ENCODE results near the gene HECTD4. TPM values are rescaled to one million over a fixed set of nuclear protein-coding genes. Genes with fewer than 3 reads are reported as not detected.

HECTD4 gene
- total RNA-seq, 1 experiment from 2014 or later, result 65.7 TPM

- no peak overlapping the region for H3K27ac Mint-ChIP-seq (ENCODE audit: unreplicated experiment)
- H3K4me3 Mint-ChIP-seq (ENCODE audit: low read depth, unreplicated experiment), result no peak overlapping the region
- H3K4me1 Mint-ChIP-seq (ENCODE audit: low read depth, unreplicated experiment), result no peaks in the 10 kb centered on the region
- H3K27me3 Mint-ChIP-seq (ENCODE audit: unreplicated experiment), result no peaks in the 10 kb centered on the region
- no peaks in the 10 kb centered on the region for H3K9me3 Mint-ChIP-seq (ENCODE audit: low read depth, unreplicated experiment)
- intact Hi-C loops (cut with micrococcal nuclease; ENCODE audit: unreplicated experiment), result no loop called here
- BruUV-seq (replicated peaks), result no TSS peak
- no peaks in the 10 kb centered on the region for H3K36me3 Mint-ChIP-seq (ENCODE audit: insufficient read depth, unreplicated experiment)
- TF ChIP-seq CTCF (IDR thresholded peaks at IDR 0.05; ENCODE audit: unreplicated experiment), result no peak
- CTCF ChIA-PET, result interaction anchor here (1.0 kb wide), 1 partner anchor 102 kb away, joined by 3 read pairs; no protein-coding TSS in a partner anchor
- no peak for DNase-seq
Measured at GRCh38 chr12:112285600-112286401, 96.4 kb downstream of the HECTD4 start.

- no peak for TF ChIP-seq CTCF (IDR thresholded peaks at IDR 0.05; ENCODE audit: unreplicated experiment)
- H3K4me1 Mint-ChIP-seq (ENCODE audit: low read depth, unreplicated experiment), result no peaks in the 10 kb centered on the region
- no TSS peak for BruUV-seq (replicated peaks)
- H3K9me3 Mint-ChIP-seq (ENCODE audit: low read depth, unreplicated experiment), result no peaks in the 10 kb centered on the region
- no peak overlapping the region for H3K27ac Mint-ChIP-seq (ENCODE audit: unreplicated experiment)
- DNase-seq, result no peak
- H3K4me3 Mint-ChIP-seq (ENCODE audit: low read depth, unreplicated experiment), result no peak overlapping the region
- intact Hi-C loops (cut with micrococcal nuclease; ENCODE audit: unreplicated experiment), result no loop called here
- H3K27me3 Mint-ChIP-seq (ENCODE audit: unreplicated experiment), result no peaks in the 10 kb centered on the region
- CTCF ChIA-PET, result interaction anchor here (0.6 kb wide), 1 partner anchor 187 kb away, joined by 4 read pairs; no protein-coding TSS in a partner anchor
- H3K36me3 Mint-ChIP-seq (ENCODE audit: insufficient read depth, unreplicated experiment), result no peaks in the 10 kb centered on the region
Measured at GRCh38 chr12:112283546-112283945, 98.7 kb downstream of the HECTD4 start.

- no TSS peak for BruUV-seq (replicated peaks)
- no peaks in the 10 kb centered on the region for H3K36me3 Mint-ChIP-seq (ENCODE audit: insufficient read depth, unreplicated experiment)
- no peaks in the 10 kb centered on the region for H3K9me3 Mint-ChIP-seq (ENCODE audit: low read depth, unreplicated experiment)
- no peak for DNase-seq
- CTCF ChIA-PET, result no interaction called here
- H3K27me3 Mint-ChIP-seq (ENCODE audit: unreplicated experiment), result no peaks in the 10 kb centered on the region
- TF ChIP-seq CTCF (IDR thresholded peaks at IDR 0.05; ENCODE audit: unreplicated experiment), result no peak
- intact Hi-C loops (cut with micrococcal nuclease; ENCODE audit: unreplicated experiment), result no loop called here
- H3K4me1 Mint-ChIP-seq (ENCODE audit: low read depth, unreplicated experiment), result no peaks in the 10 kb centered on the region
- H3K27ac Mint-ChIP-seq (ENCODE audit: unreplicated experiment), result no peak overlapping the region
- no peak overlapping the region for H3K4me3 Mint-ChIP-seq (ENCODE audit: low read depth, unreplicated experiment)
Measured at GRCh38 chr12:112282920-112283319, 99.3 kb downstream of the HECTD4 start.

- no TSS peak for BruUV-seq (replicated peaks)
- CTCF ChIA-PET, result interaction anchor here (0.6 kb wide), 2 partner anchors 346 to 809 kb away, joined by 5 to 6 read pairs; no protein-coding TSS in a partner anchor
- H3K4me3 Mint-ChIP-seq (ENCODE audit: low read depth, unreplicated experiment), result no peak overlapping the region
- no peak for TF ChIP-seq CTCF (IDR thresholded peaks at IDR 0.05; ENCODE audit: unreplicated experiment)
- H3K27me3 Mint-ChIP-seq (ENCODE audit: unreplicated experiment), result no peaks in the 10 kb centered on the region
- no peak for DNase-seq
- H3K27ac Mint-ChIP-seq (ENCODE audit: unreplicated experiment), result no peak overlapping the region
- no peaks in the 10 kb centered on the region for H3K4me1 Mint-ChIP-seq (ENCODE audit: low read depth, unreplicated experiment)
- H3K36me3 Mint-ChIP-seq (ENCODE audit: insufficient read depth, unreplicated experiment), result no peaks in the 10 kb centered on the region
- intact Hi-C loops (cut with micrococcal nuclease; ENCODE audit: unreplicated experiment), result loop anchor here (5.0 kb wide), 1 partner anchor 111 kb away; no protein-coding TSS in a partner anchor
- no peaks in the 10 kb centered on the region for H3K9me3 Mint-ChIP-seq (ENCODE audit: low read depth, unreplicated experiment)
Measured at GRCh38 chr12:112275836-112276235, 106.4 kb downstream of the HECTD4 start.

All from Calu3 (cell line).